CD14-positive monocyte (primary cell): Measurements from ENCODE around the gene AMZ1. TPM values are rescaled to one million over a fixed set of nuclear protein-coding genes. Genes with fewer than 3 reads are reported as not detected.
"Not testable (repeated sequence)": the region's sequence is repeated elsewhere in the genome, so short reads cannot be mapped to it uniquely, and the experiment has no call there.

Experiments used
- DNase-seq, 3 donors: peaks; one replicate each; pipeline ENCODE4 v3.0.0-alpha.2; 2011 to 2022
- H2AFZ ChIP-seq: 2 replicates; pipeline ENCODE4 v1.6.0; 2012; ENCODE audit warnings: mild to moderate bottlenecking, low read depth, low read length, inconsistent platforms; ENCODE audit not compliant: insufficient read depth, poor library complexity, severe bottlenecking
- H3K27ac ChIP-seq, 2 donors: 1 replicate in 1 of 2; 2 replicates in 1 of 2; pipeline ENCODE4 v1.5.1; 2012 to 2013; ENCODE audit warnings: low read length in 2 of 2, control low read depth in 1 of 2, inconsistent platforms in 1 of 2, low read depth in 1 of 2, mild to moderate bottlenecking in 1 of 2
- H3K27me3 ChIP-seq, 2 donors: one replicate each; pipeline versions ENCODE4 v1.6.0 to v1.6.1; 2011 to 2013; ENCODE audit warnings: low read length in 2 of 2; ENCODE audit not compliant: control insufficient read depth in 2 of 2, insufficient read depth in 2 of 2
- H3K36me3 ChIP-seq, 2 donors: replicated peaks in 1 of 2; 1 replicate in 1 of 2; 2 replicates in 1 of 2; pipeline versions ENCODE4 v1.5.1 to v1.6.1; 2012 to 2013; ENCODE audit warnings: low read length in 2 of 2, control low read depth in 1 of 2, inconsistent platforms in 1 of 2, mild to moderate bottlenecking in 1 of 2; ENCODE audit not compliant: insufficient read depth in 2 of 2, control insufficient read depth in 1 of 2
- H3K4me1 ChIP-seq, 2 donors: 1 replicate in 1 of 2; 2 replicates in 1 of 2; pipeline versions ENCODE4 v1.5.1 to v1.6.1; 2012 to 2013; ENCODE audit warnings: low read length in 2 of 2, control low read depth in 1 of 2, inconsistent platforms in 1 of 2, mild to moderate bottlenecking in 1 of 2, moderate library complexity in 1 of 2; ENCODE audit not compliant: insufficient read depth in 2 of 2, control insufficient read depth in 1 of 2
- H3K4me2 ChIP-seq: replicated peaks from 2 replicates; pipeline ENCODE3; 2012; ENCODE audit warnings: low read length, moderate library complexity, mild to moderate bottlenecking; ENCODE audit not compliant: poor library complexity, severe bottlenecking; ENCODE audit errors: extremely low read depth
- H3K4me3 ChIP-seq, 3 experiments: fragments of 200-600 bp in 1 of 3; sonication (generic) in 1 of 3; replicated peaks in 1 of 3; 1 replicate in 2 of 3; 2 replicates in 1 of 3; pipeline ENCODE4 v1.5.1; 2011 to 2013; ENCODE audit warnings: low read length in 3 of 3, mild to moderate bottlenecking in 3 of 3, control low read depth in 2 of 3, low read depth in 2 of 3, inconsistent platforms in 1 of 3, moderate library complexity in 1 of 3
- H3K79me2 ChIP-seq: 2 replicates; pipeline ENCODE4 v1.6.0; 2012; ENCODE audit warnings: mild to moderate bottlenecking, control low read depth, inconsistent platforms, low read length, moderate library complexity; ENCODE audit not compliant: insufficient read depth
- H3K9ac ChIP-seq: 2 replicates; pipeline ENCODE4 v1.6.0; 2017; ENCODE audit warnings: low read length, mild to moderate bottlenecking; ENCODE audit not compliant: insufficient read depth, poor library complexity, severe bottlenecking
- H3K9me3 ChIP-seq, 2 donors: replicated peaks in 1 of 2; 1 replicate in 1 of 2; 2 replicates in 1 of 2; pipeline versions ENCODE4 v1.5.1 to v1.6.1; 2012 to 2013; ENCODE audit warnings: low read length in 2 of 2, control low read depth in 1 of 2; ENCODE audit not compliant: control insufficient read depth in 1 of 2, insufficient read depth in 1 of 2
- H4K20me1 ChIP-seq: 2 replicates; pipeline ENCODE4 v1.6.0; 2012; ENCODE audit warnings: mild to moderate bottlenecking, low read length, control low read depth, moderate library complexity; ENCODE audit not compliant: insufficient read depth
- H3K27ac Mint-ChIP-seq, 7 donors: one replicate each; pipeline ENCODE4 v1.8.0; 2020; ENCODE audit warnings: mild to moderate bottlenecking in 7 of 7, mixed read lengths in 7 of 7, moderate library complexity in 6 of 7, inconsistent platforms in 2 of 7
- H3K27me3 Mint-ChIP-seq, 3 donors: one replicate each; pipeline ENCODE4 v1.8.0; 2021 to 2022; ENCODE audit warnings: low read depth in 3 of 3, mild to moderate bottlenecking in 3 of 3, mixed read lengths in 3 of 3, moderate library complexity in 3 of 3, inconsistent platforms in 1 of 3
- H3K36me3 Mint-ChIP-seq, 2 donors: one replicate each; pipeline ENCODE4 v1.8.0; 2020; ENCODE audit warnings: mixed read lengths in 2 of 2, inconsistent platforms in 1 of 2, mild to moderate bottlenecking in 1 of 2
- H3K4me1 Mint-ChIP-seq: one replicate; pipeline ENCODE4 v1.8.0; 2020; ENCODE audit warnings: mild to moderate bottlenecking, mixed read lengths
- H3K4me3 Mint-ChIP-seq, 2 donors: one replicate each; pipeline ENCODE4 v1.8.0; 2020; ENCODE audit warnings: mild to moderate bottlenecking in 2 of 2, mixed read lengths in 2 of 2, moderate library complexity in 1 of 2
- H3K9me3 Mint-ChIP-seq, 7 donors: one replicate each; pipeline ENCODE4 v1.8.0; 2020 to 2022; ENCODE audit warnings: mixed read lengths in 7 of 7, mild to moderate bottlenecking in 6 of 7, moderate library complexity in 6 of 7, inconsistent platforms in 2 of 7
- WGBS: methylation state at CpG from one replicate; pipeline ENCODE4 v1.1.5; 2013; ENCODE audit warnings: missing lambda C conversion rate; ENCODE audit not compliant: insufficient coverage; 5-methylcytosine and 5-hydroxymethylcytosine counted together
- intact Hi-C, 2 donors: fragments of 100-400 bp; cut with micrococcal nuclease; formaldehyde crosslinking; loops; one replicate each; pipeline versions ENCODE4 v1.15.0 to v1.15.1; 2023
- polyA plus RNA-seq, 3 donors: library from polyadenylated mRNA; depleted of rRNA in 1 of 3; unstranded in 2 of 3; stranded (reverse) in 1 of 3; fragments of 300-500 nt in 2 of 3; fragments of >200 nt in 1 of 3; fragmentation: Illumina TruSeq in 2 of 3; gene quantifications; 1 replicate in 2 of 3; 2 replicates in 1 of 3; pipeline ENCODE4 v1.2.3, GENCODE V29; 2012 to 2021
- TF ChIP-seq, protein P1 (sequence below): fragments of 200-600 bp; IDR thresholded peaks from one replicate; pipeline ENCODE4 v1.8.0; 2022; ENCODE audit warnings: antibody characterized with exemption, mild to moderate bottlenecking

Gene AMZ1
- polyA plus RNA-seq, 3 donors: 0.09 to 0.25 (median 0.14) TPM

DNA sequence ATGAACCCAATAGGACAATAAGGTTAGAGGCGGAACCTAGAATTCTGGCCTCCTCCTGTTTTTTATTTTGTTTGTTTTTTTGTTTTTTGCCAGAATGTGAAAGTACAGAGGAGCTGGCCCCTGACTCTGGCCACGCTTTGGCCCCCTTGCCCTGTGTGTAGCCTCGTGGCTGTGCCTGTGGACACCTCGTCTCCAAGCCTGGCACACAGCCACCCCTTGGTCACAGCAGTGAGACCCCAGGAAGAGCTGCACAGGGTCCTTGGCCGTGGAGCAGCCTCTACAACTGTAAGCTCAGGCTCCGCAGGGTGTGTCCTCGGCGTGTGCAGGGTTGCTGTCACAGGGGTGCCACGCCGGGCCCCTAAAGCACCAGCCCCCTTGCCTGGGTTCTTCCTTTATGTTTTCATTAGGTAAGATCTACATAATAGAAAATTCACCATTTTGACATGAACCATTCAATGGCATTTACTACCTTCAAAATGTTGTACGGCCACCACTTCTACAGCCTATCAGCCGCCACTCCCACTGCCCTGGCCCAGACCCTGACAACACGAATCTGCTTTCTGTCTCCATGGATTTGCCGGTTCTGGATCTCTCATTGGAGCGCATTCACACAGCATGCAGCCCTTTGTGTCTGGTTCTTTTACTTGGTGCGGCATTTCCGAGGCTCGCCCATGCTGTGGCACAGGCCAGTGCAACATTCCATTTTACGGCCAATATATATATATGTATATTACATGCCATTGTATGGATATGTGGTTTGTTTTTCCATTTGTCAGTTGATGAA lies 51.0 kb downstream of the AMZ1 start:
- WGBS: 88% methylated on average over 13 of the region's 19 CpGs
- peaks cover 52 to 53% of the 10 kb centered on the region in 2 donors for H3K4me1 ChIP-seq
- peak overlapping the region; percentile 35 to 83 for H3K4me3 Mint-ChIP-seq
- DNase-seq: no peak
- peaks cover under 1 to 8% (median 3%) of the 10 kb centered on the region in 7 donors for H3K9me3 Mint-ChIP-seq
- no peak overlapping the region for H2AFZ ChIP-seq
- no peaks in the 10 kb centered on the region for H3K36me3 ChIP-seq
- peak overlapping the region; percentile 50 to 97 (median 93) for H3K27ac Mint-ChIP-seq
- H3K9me3 ChIP-seq: no peaks in the 10 kb centered on the region
- peak overlapping the region; percentile 51 for H3K9ac ChIP-seq
- no peaks in the 10 kb centered on the region for H4K20me1 ChIP-seq
- H3K27me3 Mint-ChIP-seq: peaks cover 0 to 10% (median 3%) of the 10 kb centered on the region in 3 donors
- H3K36me3 Mint-ChIP-seq: peaks cover 32 to 36% of the 10 kb centered on the region in 2 donors
- no peaks in the 10 kb centered on the region for H3K27me3 ChIP-seq
- H3K79me2 ChIP-seq: peaks cover 10% of the 10 kb centered on the region
- peak overlapping the region; percentile 57 for H3K4me2 ChIP-seq
- TF ChIP-seq, protein P1, sequence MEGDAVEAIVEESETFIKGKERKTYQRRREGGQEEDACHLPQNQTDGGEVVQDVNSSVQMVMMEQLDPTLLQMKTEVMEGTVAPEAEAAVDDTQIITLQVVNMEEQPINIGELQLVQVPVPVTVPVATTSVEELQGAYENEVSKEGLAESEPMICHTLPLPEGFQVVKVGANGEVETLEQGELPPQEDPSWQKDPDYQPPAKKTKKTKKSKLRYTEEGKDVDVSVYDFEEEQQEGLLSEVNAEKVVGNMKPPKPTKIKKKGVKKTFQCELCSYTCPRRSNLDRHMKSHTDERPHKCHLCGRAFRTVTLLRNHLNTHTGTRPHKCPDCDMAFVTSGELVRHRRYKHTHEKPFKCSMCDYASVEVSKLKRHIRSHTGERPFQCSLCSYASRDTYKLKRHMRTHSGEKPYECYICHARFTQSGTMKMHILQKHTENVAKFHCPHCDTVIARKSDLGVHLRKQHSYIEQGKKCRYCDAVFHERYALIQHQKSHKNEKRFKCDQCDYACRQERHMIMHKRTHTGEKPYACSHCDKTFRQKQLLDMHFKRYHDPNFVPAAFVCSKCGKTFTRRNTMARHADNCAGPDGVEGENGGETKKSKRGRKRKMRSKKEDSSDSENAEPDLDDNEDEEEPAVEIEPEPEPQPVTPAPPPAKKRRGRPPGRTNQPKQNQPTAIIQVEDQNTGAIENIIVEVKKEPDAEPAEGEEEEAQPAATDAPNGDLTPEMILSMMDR: no peak
- H3K4me3 ChIP-seq: peak overlapping the region in 2 of 3 experiments; percentile 11 to 57
- intact Hi-C loops: loop anchor here (5.0 to 10.0 kb wide), 3 partner anchors 33 to 123 kb away; partner anchors contain the start of gene GNA12 (in 1 of the 2)
- peak overlapping the region in 1 of 2 donors; percentile 80 for H3K27ac ChIP-seq
- H3K4me1 Mint-ChIP-seq: peaks cover 49% of the 10 kb centered on the region

DNA sequence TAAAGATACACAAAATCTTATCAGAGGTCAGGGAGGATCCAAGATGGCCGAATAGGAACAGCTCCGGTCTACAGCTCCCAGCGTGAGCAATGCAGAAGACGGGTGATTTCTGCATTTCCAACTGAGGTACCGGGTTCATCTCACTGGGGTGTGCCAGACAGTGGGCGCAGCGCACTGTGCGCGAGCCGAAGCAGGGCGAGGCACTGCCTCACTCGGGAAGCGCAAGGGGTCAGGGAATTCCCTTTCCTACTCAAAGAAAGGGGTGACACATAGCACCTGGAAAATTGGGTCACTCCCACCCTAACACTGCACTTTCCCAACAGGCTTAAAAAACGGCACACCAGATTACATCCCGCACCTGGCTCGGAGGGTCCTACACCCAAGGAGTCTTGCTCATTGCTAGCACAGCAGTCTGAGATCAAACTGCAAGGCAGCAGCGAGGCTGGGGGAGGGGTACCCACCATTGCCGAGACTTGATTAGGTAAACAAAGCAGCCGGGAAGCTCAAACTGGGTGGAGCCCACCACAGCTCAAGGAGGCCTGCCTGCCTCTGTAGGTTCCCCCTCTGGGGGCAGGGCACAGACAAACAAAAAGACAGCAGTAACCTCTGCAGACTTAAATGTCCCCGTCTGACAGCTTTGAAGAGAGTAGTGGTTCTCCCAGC lies 55.7 kb downstream of the AMZ1 start:
- H3K27ac Mint-ChIP-seq: peak overlapping the region in 2 of 7 donors; percentile 10 to 30
- not testable (repeated sequence) for H3K4me3 Mint-ChIP-seq
- peaks cover 12% of the 10 kb centered on the region for H3K4me1 Mint-ChIP-seq

DNA sequence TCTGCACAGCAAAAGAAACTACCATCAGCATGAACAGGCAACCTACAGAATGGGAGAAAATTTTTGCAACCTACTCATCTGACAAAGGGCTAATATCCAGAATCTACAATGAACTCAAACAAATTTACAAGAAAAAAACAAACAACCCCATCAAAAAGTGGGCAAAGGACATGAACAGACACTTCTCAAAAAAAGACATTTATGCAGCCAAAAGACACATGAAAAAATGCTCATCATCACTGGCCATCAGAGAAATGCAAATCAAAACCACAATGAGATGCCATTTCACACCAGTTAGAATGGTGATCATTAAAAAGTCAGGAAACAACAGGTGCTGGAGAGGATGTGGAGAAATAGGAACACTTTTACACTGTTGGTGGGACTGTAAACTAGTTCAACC lies 60.7 kb downstream of the AMZ1 start:
- H3K27me3 ChIP-seq, H3K4me3 ChIP-seq, intact Hi-C loops, H3K4me1 ChIP-seq, H3K4me1 Mint-ChIP-seq, H3K27ac ChIP-seq, H2AFZ ChIP-seq, H4K20me1 ChIP-seq, H3K9ac ChIP-seq, H3K27ac Mint-ChIP-seq, H3K9me3 ChIP-seq, DNase-seq, H3K4me2 ChIP-seq, H3K79me2 ChIP-seq, H3K36me3 ChIP-seq, H3K27me3 Mint-ChIP-seq, H3K4me3 Mint-ChIP-seq: not testable (repeated sequence)
- peaks cover 9 to 15% (median 11%) of the 10 kb centered on the region in 7 donors for H3K9me3 Mint-ChIP-seq
- H3K36me3 Mint-ChIP-seq: peaks cover 12 to 15% of the 10 kb centered on the region in 2 donors

More for the DNA sequence above, 55.7 kb downstream of the AMZ1 start:
- H4K20me1 ChIP-seq, H3K4me2 ChIP-seq, H3K36me3 ChIP-seq, H3K27me3 ChIP-seq, H3K4me3 ChIP-seq, intact Hi-C loops, H3K27ac ChIP-seq, H3K27me3 Mint-ChIP-seq, H3K79me2 ChIP-seq, H2AFZ ChIP-seq, H3K4me1 ChIP-seq, H3K9me3 ChIP-seq, H3K9ac ChIP-seq, DNase-seq: not testable (repeated sequence)
- Mint-ChIP-seq H3K9me3 (peaks cover 12 to 17% (median 14%) of the 10 kb centered on the region in 7 donors), H3K36me3 (peaks cover 29 to 38% of the 10 kb centered on the region in 2 donors)
- WGBS: over 99% methylated on average over 18 of the region's 20 CpGs
